Measurements from ENCODE around the gene SNRPA.
"Not testable (repeated sequence)": the region's sequence is repeated elsewhere in the genome, so short reads cannot be mapped to it uniquely, and the experiment has no call there.

Gene SNRPA

GRCh38 chr19:40721140-40721486 lies 29.9 kb upstream of the SNRPA start:
- DNase-seq (ENCODE audit: low read depth, low spot score), result no peak

DNA sequence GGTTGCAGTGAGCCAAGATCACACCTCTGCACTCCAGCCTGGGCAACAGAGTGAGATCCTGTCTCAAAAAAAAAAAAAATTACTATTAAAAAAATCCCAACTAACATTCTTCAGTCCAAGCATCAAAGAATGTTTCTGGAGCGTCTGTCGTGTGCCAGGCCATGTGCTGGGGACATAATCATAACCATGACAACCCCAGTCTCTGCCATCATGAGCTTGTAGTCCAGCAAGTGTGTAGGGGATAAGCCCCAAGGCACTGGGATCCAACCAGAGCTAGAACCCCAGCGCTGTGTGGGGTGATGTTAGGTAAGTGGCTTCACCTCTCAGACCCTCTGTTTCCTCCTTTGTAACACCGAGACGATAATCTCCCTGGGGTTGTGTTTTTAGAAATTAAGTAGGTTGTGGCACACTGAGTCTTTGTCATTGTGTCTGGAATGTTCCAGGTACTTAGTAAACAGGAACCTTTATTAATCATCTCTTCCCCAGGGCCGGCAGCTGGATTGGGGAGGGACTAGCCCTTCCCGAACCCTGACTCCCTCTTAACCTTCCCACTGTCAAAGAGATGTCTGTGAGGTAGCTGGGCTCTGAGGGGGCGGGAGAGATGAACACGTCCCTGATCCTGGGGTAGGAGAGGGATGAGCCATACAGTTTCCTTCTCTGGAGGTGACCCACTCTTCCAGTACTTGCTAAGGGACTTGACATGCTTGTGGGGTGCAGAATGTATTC lies 28.9 kb upstream of the SNRPA start:
- DNase-seq (ENCODE audit: low read depth, low spot score), result no peak

- DNase-seq (ENCODE audit: low read depth, low spot score), result no peak
These were observed 27.2 kb upstream of the SNRPA start for GRCh38 chr19:40723661-40724254.

DNA sequence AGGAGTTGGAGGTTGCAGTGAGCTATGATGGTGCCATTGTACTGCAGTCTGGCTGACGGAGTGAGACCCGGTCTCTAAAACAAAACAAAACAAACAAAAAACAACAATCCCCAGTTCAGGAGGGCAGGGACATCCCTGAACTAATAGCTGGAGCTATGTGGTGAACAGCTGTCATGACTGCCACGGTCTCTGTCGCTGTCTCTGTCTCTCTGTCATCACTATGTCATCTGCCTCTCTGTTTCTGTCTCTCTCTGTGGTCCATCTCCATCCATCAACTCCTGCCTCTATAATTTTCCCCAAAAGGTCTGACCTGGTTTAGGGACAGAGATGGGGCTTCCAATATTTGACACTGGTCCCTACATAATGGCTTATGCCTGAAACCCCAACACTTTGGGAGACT lies 26.7 kb upstream of the SNRPA start:
- DNase-seq (ENCODE audit: low read depth, low spot score), result no peak

DNA sequence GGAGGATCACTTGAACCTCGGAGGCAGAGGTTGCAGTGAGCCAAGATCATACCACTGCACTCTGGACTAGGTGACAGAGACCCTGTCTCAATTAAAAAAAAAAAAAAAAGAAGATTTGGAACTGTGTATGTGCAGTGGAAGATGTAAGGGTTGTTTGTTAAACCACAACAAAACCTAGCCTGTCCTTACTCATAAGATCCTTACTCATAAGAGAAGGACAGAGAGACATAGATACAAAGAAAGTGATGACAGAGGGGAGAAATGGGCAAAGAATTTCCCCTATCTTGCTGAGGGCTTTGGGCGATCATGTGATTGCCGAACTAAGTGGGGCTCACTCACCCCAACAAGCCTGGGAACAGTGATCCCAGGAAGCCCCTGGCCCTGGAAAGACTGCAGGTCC lies 26.1 kb upstream of the SNRPA start:
- DNase-seq (ENCODE audit: low read depth, low spot score), result no peak

DNA sequence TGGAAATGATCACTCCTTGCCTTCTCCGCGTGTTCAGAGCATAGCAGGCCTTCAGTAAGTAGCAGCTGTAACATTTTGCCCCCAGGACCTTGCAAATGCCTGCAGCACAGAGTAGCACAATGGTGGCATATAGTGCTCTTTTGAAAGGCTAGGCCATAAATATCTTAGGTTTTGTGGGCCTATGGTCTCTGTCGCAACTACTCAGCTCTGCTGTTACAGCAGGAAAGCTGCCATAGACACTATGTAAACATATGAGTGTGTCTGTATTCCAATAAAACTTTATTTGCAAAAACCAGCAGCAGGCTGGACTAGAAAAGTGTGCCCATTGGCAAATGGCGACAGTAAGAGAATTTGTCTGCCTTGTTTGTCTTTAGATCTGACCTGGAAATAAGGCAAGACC lies 24.7 kb upstream of the SNRPA start:
- no peak for DNase-seq (ENCODE audit: low read depth, low spot score)

DNA sequence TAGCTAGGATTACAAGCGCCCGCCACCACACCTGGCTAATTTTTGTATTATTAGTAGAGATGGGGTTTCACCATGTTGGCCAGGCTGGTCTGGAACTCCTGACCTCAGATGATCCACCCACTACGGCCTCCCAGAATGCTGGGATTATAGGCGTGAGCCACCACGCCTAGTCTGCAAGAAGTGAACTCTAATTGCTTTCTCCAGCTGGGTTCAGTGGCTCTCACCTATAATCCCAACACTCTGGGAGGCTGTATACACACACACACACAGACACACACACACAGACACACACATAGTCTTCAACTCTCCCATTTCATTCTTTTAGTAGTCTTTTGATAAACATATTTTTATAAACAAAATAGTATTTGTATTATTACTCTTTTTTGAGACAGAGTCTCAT lies 20.9 kb upstream of the SNRPA start:
- not testable (repeated sequence) for DNase-seq (ENCODE audit: low read depth, low spot score)

DNA sequence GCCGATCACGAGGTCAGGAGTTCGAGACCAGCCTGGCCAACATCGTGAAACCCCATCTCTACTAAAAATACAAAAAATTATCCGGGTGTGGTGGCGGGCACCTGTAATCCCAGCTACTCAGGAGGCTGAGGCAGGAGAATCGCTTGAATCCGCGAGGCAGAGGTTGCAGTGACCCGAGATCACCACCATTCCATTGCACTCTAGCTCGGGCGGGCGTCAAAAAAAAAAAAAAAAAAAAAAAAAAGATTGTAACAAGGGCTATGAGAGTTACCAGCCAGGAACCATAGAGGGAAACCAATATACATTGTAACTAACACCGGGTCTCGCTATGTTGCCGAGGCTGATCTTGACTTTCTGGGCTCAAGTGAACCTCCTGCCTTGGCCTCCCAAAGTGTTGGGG lies 18.7 kb upstream of the SNRPA start:
- DNase-seq (ENCODE audit: low read depth, low spot score), result not testable (repeated sequence)

DNA sequence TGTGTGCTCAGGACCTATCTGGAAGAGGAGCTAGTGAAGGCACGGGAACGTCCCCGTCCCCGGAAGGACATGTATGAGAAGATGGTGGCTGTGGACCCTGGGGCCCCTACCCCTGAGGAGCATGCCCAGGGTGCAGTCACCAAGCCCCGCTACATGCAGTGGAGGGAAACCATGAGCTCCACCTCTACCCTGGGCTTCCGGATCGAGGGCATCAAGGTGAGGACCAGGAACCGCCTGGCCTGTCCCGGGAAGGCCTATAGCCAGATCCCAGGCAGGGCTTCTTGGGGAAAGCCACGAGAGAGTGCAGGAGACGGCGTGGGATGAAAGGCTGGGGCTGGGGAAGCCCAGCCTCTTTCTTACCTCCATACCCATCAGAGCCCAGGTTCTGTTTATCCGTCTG lies 17.9 kb upstream of the SNRPA start:
- no peak for DNase-seq (ENCODE audit: low read depth, low spot score)

- no peak for DNase-seq (ENCODE audit: low read depth, low spot score)
These were observed 15.8 kb upstream of the SNRPA start for GRCh38 chr19:40735013-40735771.

GRCh38 chr19:40736661-40737060 lies 14.3 kb upstream of the SNRPA start:
- no peak for DNase-seq (ENCODE audit: low read depth, low spot score)

GRCh38 chr19:40737102-40737644 lies 13.8 kb upstream of the SNRPA start:
- DNase-seq (ENCODE audit: low read depth, low spot score), result no peak

DNA sequence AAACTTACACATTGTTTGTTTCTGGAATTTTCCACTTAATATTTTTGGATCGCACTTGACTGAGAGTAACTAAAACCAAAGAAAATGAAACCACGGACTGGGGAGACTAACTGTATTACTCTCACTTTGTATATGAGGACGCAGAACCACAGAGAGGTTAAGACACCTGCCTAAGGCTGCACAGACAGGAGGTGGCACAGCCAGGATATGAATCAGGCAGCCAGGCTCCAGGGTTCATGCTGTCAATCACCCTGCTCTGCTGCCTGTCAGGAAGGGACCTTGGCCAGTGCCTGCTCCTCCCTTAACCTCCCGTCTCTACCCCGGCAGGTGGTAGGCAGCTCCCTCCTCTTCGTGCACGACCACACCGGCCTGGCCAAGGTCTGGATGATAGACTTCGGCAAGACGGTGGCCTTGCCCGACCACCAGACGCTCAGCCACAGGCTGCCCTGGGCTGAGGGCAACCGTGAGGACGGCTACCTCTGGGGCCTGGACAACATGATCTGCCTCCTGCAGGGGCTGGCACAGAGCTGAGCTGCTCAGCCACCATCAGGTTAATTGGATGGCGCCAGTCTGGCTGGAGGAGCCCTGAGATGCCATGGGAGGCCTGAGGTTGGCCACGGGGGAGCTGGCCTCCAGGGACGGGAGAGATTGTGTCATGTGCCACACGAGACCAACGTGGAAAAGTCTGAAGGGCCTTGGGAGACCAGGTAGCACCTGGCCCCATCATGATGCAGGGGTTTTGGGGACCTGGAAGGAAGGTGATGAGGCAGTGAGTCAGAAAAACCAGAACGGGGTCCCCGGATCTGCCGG lies 11.8 kb upstream of the SNRPA start:
- no peak for DNase-seq (ENCODE audit: low read depth, low spot score)

- DNase-seq (ENCODE audit: low read depth, low spot score), result no peak
These were observed 10.9 kb upstream of the SNRPA start for GRCh38 chr19:40739871-40740703.

GRCh38 chr19:40740747-40741146 lies 10.3 kb upstream of the SNRPA start:
- DNase-seq (ENCODE audit: low read depth, low spot score), result no peak

- no peak for DNase-seq (ENCODE audit: low read depth, low spot score)
These were observed 9.2 kb upstream of the SNRPA start for GRCh38 chr19:40741527-40742390.

GRCh38 chr19:40742477-40742876 lies 8.5 kb upstream of the SNRPA start:
- DNase-seq (ENCODE audit: low read depth, low spot score), result no peak

- DNase-seq (ENCODE audit: low read depth, low spot score), result no peak
These were observed 8.1 kb upstream of the SNRPA start for GRCh38 chr19:40742886-40743285.

DNA sequence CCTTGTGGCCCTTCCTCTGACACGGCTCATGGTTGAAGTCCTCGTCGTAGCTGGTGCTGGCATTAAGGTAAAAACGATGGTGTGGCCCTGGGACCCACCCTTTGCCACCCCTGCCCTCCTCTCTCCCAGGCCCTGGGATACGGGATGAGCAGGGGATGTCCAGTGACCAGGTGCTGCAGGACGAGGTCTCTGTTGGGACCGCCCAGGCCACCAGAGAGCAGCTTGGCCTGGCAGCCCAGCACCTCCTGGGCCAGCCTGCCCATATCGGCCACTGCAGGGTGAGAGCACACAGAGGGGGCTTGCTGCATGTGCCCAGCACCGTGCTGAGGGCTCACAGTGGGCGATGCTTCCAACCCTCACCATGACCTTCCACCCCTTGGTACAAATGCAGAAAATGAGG lies 7.1 kb upstream of the SNRPA start:
- no peak for DNase-seq (ENCODE audit: low read depth, low spot score)

Measured in brain pericyte (primary cell).